GM18951 (cell line): ENCODE results near the gene DPT.

Experiments
- POLR2A ChIP-seq: IDR thresholded peaks from 4 replicates; pipeline ENCODE4 v1.6.1; 2011; ENCODE audit warnings: mild to moderate bottlenecking; ENCODE audit not compliant: insufficient read length, insufficient read depth; ENCODE audit errors: extremely low read depth
- in situ Hi-C: fragments of 300-500 bp; cut with MboI; formaldehyde crosslinking; loops from one replicate; pipeline ENCODE4 v1.12.0; 2022; ENCODE audit warnings: low sequenced_read_pairs, mixed read lengths, inconsistent platforms; ENCODE audit not compliant: unreplicated experiment

Gene DPT

GRCh38 chr1:168688644-168689326 is 40.2 kb downstream of the DPT start:
- no peak for TF ChIP-seq POLR2A
- in situ Hi-C loops = no loop called here

- in situ Hi-C loops = no loop called here
- TF ChIP-seq POLR2A = no peak
Measured at GRCh38 chr1:168687816-168688215, 41.2 kb downstream of the DPT start.

- in situ Hi-C loops = no loop called here
- TF ChIP-seq POLR2A = no peak
Measured at GRCh38 chr1:168686666-168687065, 42.3 kb downstream of the DPT start.

GRCh38 chr1:168683871-168684270 is 45.1 kb downstream of the DPT start:
- in situ Hi-C loops = no loop called here
- TF ChIP-seq POLR2A = no peak

- in situ Hi-C loops = no loop called here
- no peak for TF ChIP-seq POLR2A
Measured at GRCh38 chr1:168676861-168677260, 52.1 kb downstream of the DPT start.

- in situ Hi-C loops = no loop called here
- no peak for TF ChIP-seq POLR2A
Measured at GRCh38 chr1:168676029-168676812, 52.8 kb downstream of the DPT start.

- no peak for TF ChIP-seq POLR2A
- in situ Hi-C loops = no loop called here
Measured at GRCh38 chr1:168673974-168674683, 54.9 kb downstream of the DPT start.

- in situ Hi-C loops = no loop called here
- TF ChIP-seq POLR2A = no peak
Measured at GRCh38 chr1:168672278-168672677, 56.7 kb downstream of the DPT start.

GRCh38 chr1:168671782-168672181 is 57.2 kb downstream of the DPT start:
- in situ Hi-C loops = no loop called here
- TF ChIP-seq POLR2A = no peak

- no peak for TF ChIP-seq POLR2A
- in situ Hi-C loops = no loop called here
Measured at GRCh38 chr1:168665975-168666374, 63.0 kb downstream of the DPT start.

GRCh38 chr1:168664069-168664834 is 64.8 kb downstream of the DPT start:
- in situ Hi-C loops = no loop called here
- no peak for TF ChIP-seq POLR2A

GRCh38 chr1:168656485-168656884 is 72.5 kb downstream of the DPT start:
- TF ChIP-seq POLR2A = no peak
- in situ Hi-C loops = no loop called here

GRCh38 chr1:168654198-168654915 is 74.6 kb downstream of the DPT start:
- in situ Hi-C loops = no loop called here
- TF ChIP-seq POLR2A = no peak

- no peak for TF ChIP-seq POLR2A
Measured at GRCh38 chr1:168653567-168653966, 75.4 kb downstream of the DPT start.

More at GRCh38 chr1:168653567-168653966, 75.4 kb downstream of the DPT start:
- in situ Hi-C loops = no loop called here
